Measurements from ENCODE around the gene AVPR2. TPM values are rescaled to one million over a fixed set of nuclear protein-coding genes. Genes with fewer than 3 reads are reported as not detected.

The AVPR2 gene
- total RNA-seq, 1 experiment from 2014 or later: 10.6 TPM

DNA sequence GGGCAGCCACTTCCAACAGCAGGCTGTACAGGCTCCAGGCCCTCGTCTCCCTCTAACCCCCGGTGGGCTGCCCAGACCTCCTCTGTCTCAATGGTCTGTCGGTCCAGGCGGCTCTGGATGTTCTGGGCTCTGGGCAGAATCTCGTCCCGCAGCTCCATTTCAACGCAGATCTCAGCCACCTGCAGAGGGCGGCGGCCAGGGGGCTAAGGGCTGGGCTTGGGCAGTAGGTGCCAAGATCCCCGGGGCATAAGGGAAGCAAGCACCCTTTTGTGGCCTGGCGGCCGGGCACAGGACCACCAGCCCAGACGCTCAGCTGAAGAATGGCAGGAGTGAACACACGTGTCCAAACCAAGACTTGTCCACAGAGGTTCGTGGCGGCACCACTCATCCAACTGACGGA lies 9.2 kb downstream of the AVPR2 start:
- Histone ChIP-seq H3K4me1 (ENCODE audit: control insufficient read depth, insufficient read depth, low read length) (0 out of 2 replicates have a peak, but pooled peaks cover 4% of the 10 kb centered on the region), H3K4me3 (ENCODE audit: low read depth in 2 of 2, low read length in 2 of 2) (no peak overlapping the region), H3K9me3 (ENCODE audit: control insufficient read depth, insufficient read depth, low read depth, low read length) (no peaks in the 10 kb centered on the region), H3K27ac (ENCODE audit: low read length) (no peak overlapping the region), H3K36me3 (ENCODE audit: control insufficient read depth, insufficient read depth, low read length) (no peaks in the 10 kb centered on the region), H3K27me3 (ENCODE audit: control insufficient read depth, insufficient read depth, low read length) (no peaks in the 10 kb centered on the region)
- ChIA-PET POLR2A (no interaction called here), CTCF (no interaction called here)
- TF ChIP-seq SIN3A (IDR thresholded peaks at IDR 0.05; ENCODE audit: borderline replicate concordance, insufficient read depth, low read depth, low read length) (no peak), POLR2AphosphoS5 (IDR thresholded peaks at IDR 0.05; ENCODE audit: low read depth, low read length) (no peak)
- TF ChIP-seq, protein P1, sequence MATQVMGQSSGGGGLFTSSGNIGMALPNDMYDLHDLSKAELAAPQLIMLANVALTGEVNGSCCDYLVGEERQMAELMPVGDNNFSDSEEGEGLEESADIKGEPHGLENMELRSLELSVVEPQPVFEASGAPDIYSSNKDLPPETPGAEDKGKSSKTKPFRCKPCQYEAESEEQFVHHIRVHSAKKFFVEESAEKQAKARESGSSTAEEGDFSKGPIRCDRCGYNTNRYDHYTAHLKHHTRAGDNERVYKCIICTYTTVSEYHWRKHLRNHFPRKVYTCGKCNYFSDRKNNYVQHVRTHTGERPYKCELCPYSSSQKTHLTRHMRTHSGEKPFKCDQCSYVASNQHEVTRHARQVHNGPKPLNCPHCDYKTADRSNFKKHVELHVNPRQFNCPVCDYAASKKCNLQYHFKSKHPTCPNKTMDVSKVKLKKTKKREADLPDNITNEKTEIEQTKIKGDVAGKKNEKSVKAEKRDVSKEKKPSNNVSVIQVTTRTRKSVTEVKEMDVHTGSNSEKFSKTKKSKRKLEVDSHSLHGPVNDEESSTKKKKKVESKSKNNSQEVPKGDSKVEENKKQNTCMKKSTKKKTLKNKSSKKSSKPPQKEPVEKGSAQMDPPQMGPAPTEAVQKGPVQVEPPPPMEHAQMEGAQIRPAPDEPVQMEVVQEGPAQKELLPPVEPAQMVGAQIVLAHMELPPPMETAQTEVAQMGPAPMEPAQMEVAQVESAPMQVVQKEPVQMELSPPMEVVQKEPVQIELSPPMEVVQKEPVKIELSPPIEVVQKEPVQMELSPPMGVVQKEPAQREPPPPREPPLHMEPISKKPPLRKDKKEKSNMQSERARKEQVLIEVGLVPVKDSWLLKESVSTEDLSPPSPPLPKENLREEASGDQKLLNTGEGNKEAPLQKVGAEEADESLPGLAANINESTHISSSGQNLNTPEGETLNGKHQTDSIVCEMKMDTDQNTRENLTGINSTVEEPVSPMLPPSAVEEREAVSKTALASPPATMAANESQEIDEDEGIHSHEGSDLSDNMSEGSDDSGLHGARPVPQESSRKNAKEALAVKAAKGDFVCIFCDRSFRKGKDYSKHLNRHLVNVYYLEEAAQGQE (IDR thresholded peaks at IDR 0.05; ENCODE audit: insufficient read depth in 1 of 2, low read depth in 2 of 2, low read length in 1 of 2): no peak
- ATAC-seq (no peak), DNase-seq (ENCODE audit: low read depth, low spot score) (no peak)
- in situ Hi-C loops (cut with HindIII; ENCODE audit: low pct_unique_long_range_greater_than_20kb, low sequenced_read_pairs) (no loop called here), intact Hi-C loops (cut with micrococcal nuclease; ENCODE audit: unreplicated experiment) (no loop called here)
- BruUV-seq (replicated peaks): no TSS peak

DNA sequence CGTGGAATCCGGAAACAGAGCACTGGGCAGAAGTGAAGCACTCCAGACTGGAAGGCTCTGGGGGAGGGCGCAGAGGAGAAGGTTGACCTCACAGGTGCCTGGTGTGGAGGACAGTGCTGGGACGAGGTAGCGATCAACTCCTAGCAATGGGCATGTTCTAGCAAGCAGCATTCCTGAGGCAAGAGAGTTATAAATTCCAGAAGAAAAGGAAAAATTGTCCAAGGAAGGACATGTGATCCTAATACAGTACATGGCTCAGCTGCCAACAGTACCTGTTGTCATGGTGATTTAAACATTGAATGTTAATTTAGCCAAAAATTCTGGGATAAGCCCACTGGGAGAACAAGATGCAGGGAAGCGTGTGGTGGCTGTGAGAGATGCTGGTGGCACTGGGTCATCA lies 13.4 kb downstream of the AVPR2 start:
- intact Hi-C loops (cut with micrococcal nuclease; ENCODE audit: unreplicated experiment): no loop called here
- no peaks in the 10 kb centered on the region; the same call in 1 of the 2 replicates for H3K4me1 ChIP-seq (ENCODE audit: control insufficient read depth, insufficient read depth, low read length)
- ChIA-PET POLR2A (no interaction called here), CTCF (interaction anchor here (0.6 kb wide), 1 partner anchor 15 kb away, joined by 6 read pairs; no protein-coding TSS in a partner anchor)
- no peaks in the 10 kb centered on the region for H3K9me3 ChIP-seq (ENCODE audit: control insufficient read depth, insufficient read depth, low read depth, low read length)
- TF ChIP-seq TCF7L2 (IDR thresholded peaks at IDR 0.05; ENCODE audit: low read depth, low read length) (no peak), POLR2AphosphoS5 (IDR thresholded peaks at IDR 0.05; ENCODE audit: low read depth, low read length) (no peak), SIN3A (IDR thresholded peaks at IDR 0.05; ENCODE audit: borderline replicate concordance, insufficient read depth, low read depth, low read length) (no peak)
- TF ChIP-seq, protein P1 (IDR thresholded peaks at IDR 0.05; ENCODE audit: insufficient read depth in 1 of 2, low read depth in 2 of 2, low read length in 1 of 2): no peak
- TF ChIP-seq, protein P2, sequence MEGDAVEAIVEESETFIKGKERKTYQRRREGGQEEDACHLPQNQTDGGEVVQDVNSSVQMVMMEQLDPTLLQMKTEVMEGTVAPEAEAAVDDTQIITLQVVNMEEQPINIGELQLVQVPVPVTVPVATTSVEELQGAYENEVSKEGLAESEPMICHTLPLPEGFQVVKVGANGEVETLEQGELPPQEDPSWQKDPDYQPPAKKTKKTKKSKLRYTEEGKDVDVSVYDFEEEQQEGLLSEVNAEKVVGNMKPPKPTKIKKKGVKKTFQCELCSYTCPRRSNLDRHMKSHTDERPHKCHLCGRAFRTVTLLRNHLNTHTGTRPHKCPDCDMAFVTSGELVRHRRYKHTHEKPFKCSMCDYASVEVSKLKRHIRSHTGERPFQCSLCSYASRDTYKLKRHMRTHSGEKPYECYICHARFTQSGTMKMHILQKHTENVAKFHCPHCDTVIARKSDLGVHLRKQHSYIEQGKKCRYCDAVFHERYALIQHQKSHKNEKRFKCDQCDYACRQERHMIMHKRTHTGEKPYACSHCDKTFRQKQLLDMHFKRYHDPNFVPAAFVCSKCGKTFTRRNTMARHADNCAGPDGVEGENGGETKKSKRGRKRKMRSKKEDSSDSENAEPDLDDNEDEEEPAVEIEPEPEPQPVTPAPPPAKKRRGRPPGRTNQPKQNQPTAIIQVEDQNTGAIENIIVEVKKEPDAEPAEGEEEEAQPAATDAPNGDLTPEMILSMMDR (IDR thresholded peaks at IDR 0.05): no peak
- H3K27me3 ChIP-seq (ENCODE audit: control insufficient read depth, insufficient read depth, low read length): no peaks in the 10 kb centered on the region
- no peaks in the 10 kb centered on the region for H3K36me3 ChIP-seq (ENCODE audit: control insufficient read depth, insufficient read depth, low read length)
- no peak for DNase-seq (ENCODE audit: low read depth, low spot score)
- no TSS peak for BruUV-seq (replicated peaks)
- H3K27ac ChIP-seq (ENCODE audit: low read length): no peak overlapping the region
- in situ Hi-C loops (cut with HindIII; ENCODE audit: low pct_unique_long_range_greater_than_20kb, low sequenced_read_pairs): no loop called here
- no peak for ATAC-seq
- no peak overlapping the region for H3K4me3 ChIP-seq (ENCODE audit: low read depth in 2 of 2, low read length in 2 of 2)
